ENCODE results near the gene LMNB1. TPM values are rescaled to one million over a fixed set of nuclear protein-coding genes. Genes with fewer than 3 reads are reported as not detected.

Gene LMNB1
- total and polyA plus RNA-seq, 2 of the 13 experiments (the other 11 are each of a cell fraction or from before 2014, with no cell fraction given), result 12.5 to 159 TPM

GRCh38 chr5:126777975-126778674 lies 1.2 kb downstream of the LMNB1 start (continued):
- TF ChIP-seq, protein P1, sequence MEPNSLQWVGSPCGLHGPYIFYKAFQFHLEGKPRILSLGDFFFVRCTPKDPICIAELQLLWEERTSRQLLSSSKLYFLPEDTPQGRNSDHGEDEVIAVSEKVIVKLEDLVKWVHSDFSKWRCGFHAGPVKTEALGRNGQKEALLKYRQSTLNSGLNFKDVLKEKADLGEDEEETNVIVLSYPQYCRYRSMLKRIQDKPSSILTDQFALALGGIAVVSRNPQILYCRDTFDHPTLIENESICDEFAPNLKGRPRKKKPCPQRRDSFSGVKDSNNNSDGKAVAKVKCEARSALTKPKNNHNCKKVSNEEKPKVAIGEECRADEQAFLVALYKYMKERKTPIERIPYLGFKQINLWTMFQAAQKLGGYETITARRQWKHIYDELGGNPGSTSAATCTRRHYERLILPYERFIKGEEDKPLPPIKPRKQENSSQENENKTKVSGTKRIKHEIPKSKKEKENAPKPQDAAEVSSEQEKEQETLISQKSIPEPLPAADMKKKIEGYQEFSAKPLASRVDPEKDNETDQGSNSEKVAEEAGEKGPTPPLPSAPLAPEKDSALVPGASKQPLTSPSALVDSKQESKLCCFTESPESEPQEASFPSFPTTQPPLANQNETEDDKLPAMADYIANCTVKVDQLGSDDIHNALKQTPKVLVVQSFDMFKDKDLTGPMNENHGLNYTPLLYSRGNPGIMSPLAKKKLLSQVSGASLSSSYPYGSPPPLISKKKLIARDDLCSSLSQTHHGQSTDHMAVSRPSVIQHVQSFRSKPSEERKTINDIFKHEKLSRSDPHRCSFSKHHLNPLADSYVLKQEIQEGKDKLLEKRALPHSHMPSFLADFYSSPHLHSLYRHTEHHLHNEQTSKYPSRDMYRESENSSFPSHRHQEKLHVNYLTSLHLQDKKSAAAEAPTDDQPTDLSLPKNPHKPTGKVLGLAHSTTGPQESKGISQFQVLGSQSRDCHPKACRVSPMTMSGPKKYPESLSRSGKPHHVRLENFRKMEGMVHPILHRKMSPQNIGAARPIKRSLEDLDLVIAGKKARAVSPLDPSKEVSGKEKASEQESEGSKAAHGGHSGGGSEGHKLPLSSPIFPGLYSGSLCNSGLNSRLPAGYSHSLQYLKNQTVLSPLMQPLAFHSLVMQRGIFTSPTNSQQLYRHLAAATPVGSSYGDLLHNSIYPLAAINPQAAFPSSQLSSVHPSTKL (CRISPR knock-in tag; IDR thresholded peaks at IDR 0.05), result no peak; the same call in 1 of the 2 replicates
- TF ChIP-seq PAWR (CRISPR knock-in tag; IDR thresholded peaks at IDR 0.05; ENCODE audit: borderline replicate concordance) (no peak), HNRNPLL (IDR thresholded peaks at IDR 0.05; ENCODE audit: low read depth, low read length, poor library complexity, severe bottlenecking) (peak; percentile 82), ZBTB4 (CRISPR knock-in tag; IDR thresholded peaks at IDR 0.05; ENCODE audit: borderline replicate concordance) (no peak), FOXK1 (CRISPR knock-in tag; IDR thresholded peaks at IDR 0.05; ENCODE audit: borderline replicate concordance, low read depth) (no peak), PHF8 (CRISPR knock-in tag; IDR thresholded peaks at IDR 0.05) (no peak; the same call in none of the 2 replicates), ELF1 (CRISPR knock-in tag; IDR thresholded peaks at IDR 0.05) (no peak), ZNF775 (CRISPR knock-in tag; IDR thresholded peaks at IDR 0.05; ENCODE audit: borderline replicate concordance) (no peak), ZSCAN30 (CRISPR knock-in tag; IDR thresholded peaks at IDR 0.05) (0 out of 2 replicates have a peak, but pooled peaks have one; percentile 11), HNRNPK (IDR thresholded peaks at IDR 0.05; ENCODE audit: low read depth, low read length, poor library complexity, severe bottlenecking) (no peak), PAF1 (CRISPR knock-in tag; IDR thresholded peaks at IDR 0.05) (no peak), ZFP82 (CRISPR knock-in tag; IDR thresholded peaks at IDR 0.05; ENCODE audit: borderline replicate concordance) (no peak), SIN3A (IDR thresholded peaks at IDR 0.05; ENCODE audit: borderline replicate concordance, low read depth, low read length) (peak; percentile 84; the same call in 1 of the 2 replicates), ZBTB20 (CRISPR knock-in tag; IDR thresholded peaks at IDR 0.05; ENCODE audit: borderline replicate concordance, low read depth) (no peak)
- TF ChIP-seq, protein P2, sequence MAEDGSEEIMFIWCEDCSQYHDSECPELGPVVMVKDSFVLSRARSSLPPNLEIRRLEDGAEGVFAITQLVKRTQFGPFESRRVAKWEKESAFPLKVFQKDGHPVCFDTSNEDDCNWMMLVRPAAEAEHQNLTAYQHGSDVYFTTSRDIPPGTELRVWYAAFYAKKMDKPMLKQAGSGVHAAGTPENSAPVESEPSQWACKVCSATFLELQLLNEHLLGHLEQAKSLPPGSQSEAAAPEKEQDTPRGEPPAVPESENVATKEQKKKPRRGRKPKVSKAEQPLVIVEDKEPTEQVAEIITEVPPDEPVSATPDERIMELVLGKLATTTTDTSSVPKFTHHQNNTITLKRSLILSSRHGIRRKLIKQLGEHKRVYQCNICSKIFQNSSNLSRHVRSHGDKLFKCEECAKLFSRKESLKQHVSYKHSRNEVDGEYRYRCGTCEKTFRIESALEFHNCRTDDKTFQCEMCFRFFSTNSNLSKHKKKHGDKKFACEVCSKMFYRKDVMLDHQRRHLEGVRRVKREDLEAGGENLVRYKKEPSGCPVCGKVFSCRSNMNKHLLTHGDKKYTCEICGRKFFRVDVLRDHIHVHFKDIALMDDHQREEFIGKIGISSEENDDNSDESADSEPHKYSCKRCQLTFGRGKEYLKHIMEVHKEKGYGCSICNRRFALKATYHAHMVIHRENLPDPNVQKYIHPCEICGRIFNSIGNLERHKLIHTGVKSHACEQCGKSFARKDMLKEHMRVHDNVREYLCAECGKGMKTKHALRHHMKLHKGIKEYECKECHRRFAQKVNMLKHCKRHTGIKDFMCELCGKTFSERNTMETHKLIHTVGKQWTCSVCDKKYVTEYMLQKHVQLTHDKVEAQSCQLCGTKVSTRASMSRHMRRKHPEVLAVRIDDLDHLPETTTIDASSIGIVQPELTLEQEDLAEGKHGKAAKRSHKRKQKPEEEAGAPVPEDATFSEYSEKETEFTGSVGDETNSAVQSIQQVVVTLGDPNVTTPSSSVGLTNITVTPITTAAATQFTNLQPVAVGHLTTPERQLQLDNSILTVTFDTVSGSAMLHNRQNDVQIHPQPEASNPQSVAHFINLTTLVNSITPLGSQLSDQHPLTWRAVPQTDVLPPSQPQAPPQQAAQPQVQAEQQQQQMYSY (CRISPR knock-in tag; IDR thresholded peaks at IDR 0.05), result no peak
